SK-N-SH (cell line): ENCODE measurements around the gene LRRC15.

ENCODE experiments used
- CHD2 ChIP-seq: fragments of 150-350 bp; IDR thresholded peaks from 2 replicates; pipeline ENCODE4 v1.6.1; 2018; ENCODE audit warnings: low read length; ENCODE audit not compliant: partially characterized antibody
- CTCF ChIP-seq: fragments of 200-600 bp; sonication (generic); IDR thresholded peaks from 2 replicates; pipeline ENCODE4 v1.6.1; 2017; ENCODE audit warnings: antibody characterized with exemption, mild to moderate bottlenecking, moderate library complexity
- EZH2phosphoT487 ChIP-seq: fragments of 200-600 bp; sonication (generic); IDR thresholded peaks from 2 replicates; pipeline ENCODE4 v1.6.1; 2017; ENCODE audit warnings: low read depth, mixed run types, mild to moderate bottlenecking, antibody characterized with exemption, moderate library complexity, borderline replicate concordance
- GABPA ChIP-seq: IDR thresholded peaks from 2 replicates; pipeline ENCODE4 v1.4.0; 2012; ENCODE audit warnings: low read depth, mild to moderate bottlenecking
- PBX3 ChIP-seq: IDR thresholded peaks from 2 replicates; pipeline ENCODE4; 2012
- POLR2AphosphoS5 ChIP-seq: IDR thresholded peaks from 2 replicates; pipeline ENCODE4 v1.6.1; 2012; ENCODE audit warnings: low read depth, low read length
- TAF1 ChIP-seq: IDR thresholded peaks from 2 replicates; pipeline ENCODE4 v1.6.1; 2012; ENCODE audit warnings: low read depth, mild to moderate bottlenecking, low read length, moderate library complexity, borderline replicate concordance
- TCF12 ChIP-seq: IDR thresholded peaks from 2 replicates; pipeline ENCODE4 v1.4.0; 2012
- USF2 ChIP-seq: fragments of 150-350 bp; IDR thresholded peaks from 2 replicates; pipeline ENCODE4 v1.6.1; 2017; ENCODE audit warnings: antibody characterized with exemption, low read length, low read depth, borderline replicate concordance

GRCh38 chr3:194346035-194346434, 23.5 kb downstream of the LRRC15 start:
- no peak for TF ChIP-seq POLR2AphosphoS5
- TF ChIP-seq CTCF, result no peak
- no peak for TF ChIP-seq PBX3
- TF ChIP-seq CHD2, result no peak
- TF ChIP-seq EZH2phosphoT487, result no peak
- no peak for TF ChIP-seq TAF1
- no peak for TF ChIP-seq GABPA
- TF ChIP-seq TCF12, result no peak
- no peak for TF ChIP-seq USF2
